HL-60 (cell line): ENCODE measurements around the gene TOP1.

ENCODE experiments used
- GABPA ChIP-seq: IDR thresholded peaks from 2 replicates; pipeline ENCODE4 v1.6.1; 2012; ENCODE audit warnings: low read depth
- POLR2AphosphoS5 ChIP-seq: IDR thresholded peaks from 2 replicates; pipeline ENCODE4 v1.6.1; 2012; ENCODE audit warnings: low read depth
- TF ChIP-seq, protein P1 (sequence below): IDR thresholded peaks from one replicate; pipeline ENCODE4 v1.5.1; 2011; ENCODE audit warnings: low read length, control low read depth, inconsistent platforms; ENCODE audit not compliant: insufficient read depth

DNA sequence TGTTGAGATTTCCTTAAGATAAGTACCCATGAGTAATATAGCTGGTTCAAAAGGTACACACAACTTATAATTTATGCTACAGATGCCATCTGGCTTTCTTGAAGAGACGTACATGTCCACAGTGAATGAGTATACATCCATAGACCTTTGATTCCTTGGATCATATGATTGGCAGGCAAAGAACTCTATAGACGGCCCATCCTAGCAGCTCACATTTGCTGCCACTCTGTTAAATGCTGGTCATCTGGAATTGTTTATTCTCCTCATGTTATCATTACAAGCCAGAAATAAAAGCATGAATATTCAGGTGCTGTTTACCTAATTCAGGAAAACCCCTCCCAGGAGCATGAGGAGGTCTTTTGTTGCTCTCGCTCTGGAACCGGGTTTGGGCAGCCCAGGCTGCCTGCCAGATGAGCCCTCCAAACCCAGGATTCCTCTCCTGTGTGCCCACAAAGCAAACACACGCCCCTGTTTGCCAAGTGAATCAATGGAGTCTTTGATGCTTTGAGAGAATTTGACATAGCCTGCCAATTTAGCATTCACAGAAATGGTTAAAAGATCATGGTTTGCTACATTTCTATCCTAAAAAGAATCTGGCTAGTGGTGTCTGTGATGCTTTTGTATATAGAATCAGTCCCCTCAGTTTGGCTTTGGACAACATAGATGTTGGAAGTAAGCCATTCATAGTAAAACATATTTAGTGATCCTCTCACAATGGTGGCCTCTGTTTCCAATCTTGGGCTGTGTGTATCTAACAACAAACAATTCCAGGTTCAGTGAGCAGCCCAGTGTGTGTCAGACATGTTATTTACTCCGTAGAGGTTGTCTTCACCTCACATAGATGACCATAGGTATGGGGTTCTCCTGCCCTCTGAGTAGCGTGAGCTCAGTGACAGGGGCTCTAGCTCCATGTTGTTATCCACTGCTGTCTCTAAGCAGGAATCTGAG is 91.3 kb downstream of the TOP1 start:
- TF ChIP-seq, protein P1, sequence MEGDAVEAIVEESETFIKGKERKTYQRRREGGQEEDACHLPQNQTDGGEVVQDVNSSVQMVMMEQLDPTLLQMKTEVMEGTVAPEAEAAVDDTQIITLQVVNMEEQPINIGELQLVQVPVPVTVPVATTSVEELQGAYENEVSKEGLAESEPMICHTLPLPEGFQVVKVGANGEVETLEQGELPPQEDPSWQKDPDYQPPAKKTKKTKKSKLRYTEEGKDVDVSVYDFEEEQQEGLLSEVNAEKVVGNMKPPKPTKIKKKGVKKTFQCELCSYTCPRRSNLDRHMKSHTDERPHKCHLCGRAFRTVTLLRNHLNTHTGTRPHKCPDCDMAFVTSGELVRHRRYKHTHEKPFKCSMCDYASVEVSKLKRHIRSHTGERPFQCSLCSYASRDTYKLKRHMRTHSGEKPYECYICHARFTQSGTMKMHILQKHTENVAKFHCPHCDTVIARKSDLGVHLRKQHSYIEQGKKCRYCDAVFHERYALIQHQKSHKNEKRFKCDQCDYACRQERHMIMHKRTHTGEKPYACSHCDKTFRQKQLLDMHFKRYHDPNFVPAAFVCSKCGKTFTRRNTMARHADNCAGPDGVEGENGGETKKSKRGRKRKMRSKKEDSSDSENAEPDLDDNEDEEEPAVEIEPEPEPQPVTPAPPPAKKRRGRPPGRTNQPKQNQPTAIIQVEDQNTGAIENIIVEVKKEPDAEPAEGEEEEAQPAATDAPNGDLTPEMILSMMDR = no peak
- TF ChIP-seq POLR2AphosphoS5 (no peak), GABPA (no peak)
